Activated CD8-positive, alpha-beta memory T cell treated with anti-CD3 and anti-CD28 coated beads for 36 hours (primary cell): ENCODE data around the gene CLMP. TPM values are rescaled to one million over a fixed set of nuclear protein-coding genes. Genes with fewer than 3 reads are reported as not detected.

Experiments
- CTCF ChIA-PET: fragments of 350-600 bp; sonication (Branson Sonifier 250); formaldehyde crosslinking; loops from one replicate; lab custom pipeline; 2021; ENCODE audit warnings: antibody characterized with exemption; lab: Charles Lee
- POLR2A ChIA-PET: fragments of 350-600 bp; sonication (Branson Sonifier 250); formaldehyde crosslinking; loops from one replicate; lab custom pipeline; 2021; ENCODE audit warnings: antibody characterized with exemption; lab: Charles Lee
- total RNA-seq, 2 experiments: library from RNA; stranded (reverse); gene quantifications; one replicate each; pipeline ENCODE4 v1.2.3, GENCODE V29; 2021

The CLMP gene
- total RNA-seq, 2 experiments from 2014 or later = not detected

GRCh38 chr11:123196060-123196714 is 1.1 kb upstream of the CLMP start:
- ChIA-PET CTCF (no interaction called here), POLR2A (no interaction called here)

- CTCF ChIA-PET = no interaction called here
Observed at GRCh38 chr11:123194337-123195187, 486 bp downstream of the CLMP start.

GRCh38 chr11:123193742-123194141 is 1.3 kb downstream of the CLMP start:
- ChIA-PET POLR2A (no interaction called here), CTCF (no interaction called here)

More at GRCh38 chr11:123194337-123195187, 486 bp downstream of the CLMP start:
- POLR2A ChIA-PET = no interaction called here

- ChIA-PET CTCF (interaction anchor here (1.0 kb wide), 1 partner anchor 12 kb away, joined by 3 read pairs; no protein-coding TSS in a partner anchor), POLR2A (no interaction called here)
Observed at GRCh38 chr11:123191939-123192338, 3.1 kb downstream of the CLMP start.

- CTCF ChIA-PET = interaction anchor here (1.2 kb wide), 1 partner anchor 87 kb away, joined by 3 read pairs; no protein-coding TSS in a partner anchor
- POLR2A ChIA-PET = no interaction called here
Observed at GRCh38 chr11:123190518-123190917, 4.5 kb downstream of the CLMP start.

- POLR2A ChIA-PET = no interaction called here
- CTCF ChIA-PET = interaction anchor here (0.6 to 1.2 kb wide), 2 partner anchors 10 to 12 kb away, joined by 3 read pairs; no protein-coding TSS in a partner anchor
Observed at GRCh38 chr11:123188508-123189165, 6.4 kb downstream of the CLMP start.

- CTCF ChIA-PET = no interaction called here
- POLR2A ChIA-PET = interaction anchor here (0.5 kb wide), 1 partner anchor 96 kb away, joined by 5 read pairs; no protein-coding TSS in a partner anchor
Observed at GRCh38 chr11:123187665-123188507, 7.2 kb downstream of the CLMP start.

GRCh38 chr11:123187248-123187647 is 7.8 kb downstream of the CLMP start:
- CTCF ChIA-PET = no interaction called here
- POLR2A ChIA-PET = interaction anchor here (0.5 kb wide), 1 partner anchor 97 kb away, joined by 5 read pairs; no protein-coding TSS in a partner anchor

GRCh38 chr11:123186286-123186685 is 8.8 kb downstream of the CLMP start:
- ChIA-PET POLR2A (no interaction called here), CTCF (no interaction called here)

- ChIA-PET CTCF (no interaction called here), POLR2A (no interaction called here)
Observed at GRCh38 chr11:123185326-123185725, 9.7 kb downstream of the CLMP start.

- CTCF ChIA-PET = no interaction called here
- POLR2A ChIA-PET = no interaction called here
Observed at GRCh38 chr11:123184531-123184930, 10.5 kb downstream of the CLMP start.

- CTCF ChIA-PET = no interaction called here
Observed at GRCh38 chr11:123183391-123184099, 11.5 kb downstream of the CLMP start.

GRCh38 chr11:123181767-123182500 is 13.1 kb downstream of the CLMP start:
- CTCF ChIA-PET = no interaction called here
- POLR2A ChIA-PET = no interaction called here

More at GRCh38 chr11:123183391-123184099, 11.5 kb downstream of the CLMP start:
- POLR2A ChIA-PET = interaction anchor here (0.5 kb wide), 1 partner anchor 13 kb away, joined by 3 read pairs; no protein-coding TSS in a partner anchor

- CTCF ChIA-PET = no interaction called here
Observed at GRCh38 chr11:123181075-123181474, 14.0 kb downstream of the CLMP start.

GRCh38 chr11:123180574-123180973 is 14.5 kb downstream of the CLMP start:
- POLR2A ChIA-PET = no interaction called here
- CTCF ChIA-PET = no interaction called here

More at GRCh38 chr11:123181075-123181474, 14.0 kb downstream of the CLMP start:
- POLR2A ChIA-PET = no interaction called here

GRCh38 chr11:123180166-123180565 is 14.9 kb downstream of the CLMP start:
- CTCF ChIA-PET = no interaction called here
- POLR2A ChIA-PET = no interaction called here

GRCh38 chr11:123179586-123179985 is 15.5 kb downstream of the CLMP start:
- ChIA-PET POLR2A (no interaction called here), CTCF (no interaction called here)

GRCh38 chr11:123178186-123178585 is 16.9 kb downstream of the CLMP start:
- CTCF ChIA-PET = no interaction called here
- POLR2A ChIA-PET = no interaction called here
